Activated T-cell treated with anti-CD3 and anti-CD28 coated beads for 48 hours (primary cell): ENCODE measurements around the gene PTPRD.
"Not testable (repeated sequence)": the region's sequence is repeated elsewhere in the genome, so short reads cannot be mapped to it uniquely, and the experiment has no call there.

Experiments used
- DNase-seq: peaks from one replicate; pipeline ENCODE4 v3.0.0-alpha.2; 2020; ENCODE audit warnings: low read depth

The PTPRD gene

DNA sequence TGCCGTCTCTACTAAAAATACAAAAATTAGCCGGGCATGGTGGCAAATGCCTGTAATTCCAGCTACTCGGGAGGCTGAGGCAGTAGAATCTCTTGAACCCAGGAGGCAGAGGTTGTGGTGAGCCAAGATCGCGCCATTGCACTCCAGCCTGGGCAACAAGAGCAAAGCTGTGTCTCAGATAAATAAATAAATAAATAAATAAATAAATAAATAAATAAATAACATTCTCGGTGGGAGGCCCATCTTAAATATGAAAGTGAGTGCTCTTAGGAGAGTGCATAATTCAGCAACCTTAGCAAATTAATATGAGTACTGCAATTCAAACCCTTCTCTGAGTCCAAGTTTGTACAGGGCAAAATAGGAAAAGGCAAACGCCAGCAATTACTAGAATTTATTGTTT lies 1302.1 kb downstream of the PTPRD start:
- not testable (repeated sequence) for DNase-seq

DNA sequence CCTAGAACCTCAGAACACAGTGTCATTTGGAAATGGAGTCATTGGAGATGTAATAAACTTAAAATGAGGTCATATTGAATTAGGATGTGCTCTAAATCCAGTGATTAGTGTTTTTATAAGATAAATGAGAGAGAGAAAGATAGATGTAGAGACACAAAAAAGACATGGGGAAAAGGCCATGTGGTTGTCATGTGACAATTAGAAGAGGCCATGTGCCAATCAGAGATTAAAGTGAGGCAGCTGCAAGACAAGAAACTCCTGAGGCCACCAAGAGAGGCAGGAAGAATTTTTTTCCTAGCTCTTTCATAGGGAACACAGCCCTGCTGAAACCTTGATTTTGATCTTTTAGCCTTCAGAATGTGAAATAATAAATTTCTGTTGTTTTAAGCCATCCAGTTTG lies 1307.2 kb downstream of the PTPRD start:
- DNase-seq: no peak

DNA sequence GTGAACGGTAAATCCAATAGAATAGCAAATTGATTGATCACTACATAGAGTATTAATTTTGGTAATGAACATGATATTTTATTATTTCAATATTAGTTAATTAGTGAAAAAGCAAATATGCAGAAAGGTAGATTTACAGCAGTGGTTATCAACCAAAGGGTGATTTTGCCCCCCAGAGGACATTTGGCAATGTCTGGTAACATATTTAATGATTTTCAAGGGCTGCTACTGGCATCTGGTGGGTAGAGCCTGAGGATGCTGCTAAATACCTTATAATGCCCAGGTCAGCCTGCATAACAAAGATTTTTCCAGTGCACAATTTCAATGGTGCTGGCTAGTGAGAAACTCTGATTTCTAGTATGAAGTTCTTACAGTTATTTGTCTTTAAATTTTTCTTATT lies 1313.7 kb downstream of the PTPRD start:
- DNase-seq: no peak

DNA sequence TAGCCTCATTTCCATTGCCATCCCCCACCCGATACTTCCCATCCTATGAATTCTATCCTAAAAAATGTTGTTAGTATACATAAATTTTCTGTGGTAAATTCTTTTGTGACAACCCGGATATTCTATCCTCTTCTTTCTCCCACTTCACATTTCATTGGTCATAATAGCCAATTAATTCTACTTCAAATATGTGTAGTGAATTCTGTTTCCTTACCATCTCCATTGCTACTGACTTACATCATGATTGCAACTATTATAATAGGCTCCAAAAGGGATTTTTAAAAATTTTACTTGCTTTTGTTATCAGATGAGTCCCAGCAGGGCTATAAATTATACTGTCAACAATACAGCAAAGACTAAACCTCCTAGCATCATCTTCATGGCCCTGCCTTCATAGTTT lies 1326.8 kb downstream of the PTPRD start:
- no peak for DNase-seq

DNA sequence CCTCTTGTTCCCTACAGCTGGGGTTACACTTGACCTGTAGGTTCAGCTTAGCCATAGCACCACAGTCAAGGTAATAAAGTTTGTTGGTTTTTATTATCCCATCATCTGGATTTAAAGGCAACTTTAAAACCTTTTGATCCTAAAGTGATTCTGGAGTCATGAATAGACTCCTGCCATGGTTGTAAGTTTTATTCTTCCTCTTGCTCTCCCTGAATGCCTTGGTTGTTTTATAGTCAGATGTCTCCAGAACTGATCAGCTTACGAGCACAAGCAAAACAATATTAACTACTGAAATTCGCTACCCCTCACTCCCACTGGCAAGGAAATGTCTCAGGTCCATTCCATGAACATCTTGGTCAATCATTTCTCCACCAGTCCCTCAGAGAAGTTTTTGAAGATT lies 1328.6 kb downstream of the PTPRD start:
- no peak for DNase-seq

DNA sequence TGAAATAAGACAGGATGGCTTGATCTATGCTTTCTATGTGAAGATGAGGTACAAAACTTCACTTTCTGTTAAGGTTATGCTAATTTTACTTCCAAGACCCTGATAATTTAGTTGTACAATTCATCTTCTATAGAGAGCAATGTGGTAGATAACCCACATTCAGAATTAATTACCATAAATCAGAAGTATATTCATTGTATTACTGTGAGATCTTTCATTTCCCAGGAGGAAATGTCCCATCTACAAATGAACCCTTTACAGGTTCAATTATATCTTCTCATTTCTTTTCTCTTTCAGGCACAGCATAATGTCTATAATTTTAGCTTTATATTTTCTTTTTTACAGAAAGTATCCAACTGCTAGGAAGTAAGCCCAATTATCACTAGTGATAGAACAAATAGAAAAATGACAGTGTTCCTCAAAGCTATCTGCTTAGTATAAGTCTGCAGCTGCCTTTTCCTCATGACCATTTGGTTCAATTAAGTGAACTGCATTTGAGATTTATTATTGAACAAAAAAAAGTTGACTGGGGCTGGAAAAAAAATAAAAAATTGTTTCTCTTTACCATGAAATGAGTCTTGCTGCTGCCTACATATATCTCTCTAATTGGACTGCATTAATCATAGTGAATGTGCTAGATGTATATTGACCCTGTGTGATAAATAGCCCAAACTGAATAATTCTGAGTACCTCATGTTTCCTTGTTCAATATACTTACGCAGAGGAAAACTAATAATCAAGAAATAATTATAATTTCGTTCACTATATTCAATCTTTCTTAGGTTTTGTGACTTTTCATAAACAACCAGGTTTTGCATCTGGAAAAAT lies 1329.4 kb downstream of the PTPRD start:
- no peak for DNase-seq

DNA sequence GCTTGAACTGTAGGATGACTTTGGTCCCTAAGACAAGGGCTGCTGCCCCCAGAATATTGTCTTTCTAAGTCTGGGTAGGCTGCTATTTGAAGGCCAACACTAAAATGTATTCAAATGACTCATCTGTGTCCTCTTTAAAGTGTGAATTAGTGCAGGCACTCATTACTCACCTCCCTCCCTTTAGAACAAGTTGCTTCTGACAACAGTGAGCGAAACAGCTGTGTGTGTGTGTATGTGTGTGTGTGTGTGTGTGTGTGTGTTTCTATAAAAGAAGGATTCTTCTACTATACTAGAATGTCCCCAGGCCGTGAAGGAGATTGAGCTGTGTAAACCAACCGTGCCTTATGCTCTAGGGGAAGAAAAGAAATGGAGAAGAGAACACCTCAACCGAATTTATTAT lies 1337.2 kb downstream of the PTPRD start:
- DNase-seq: no peak

DNA sequence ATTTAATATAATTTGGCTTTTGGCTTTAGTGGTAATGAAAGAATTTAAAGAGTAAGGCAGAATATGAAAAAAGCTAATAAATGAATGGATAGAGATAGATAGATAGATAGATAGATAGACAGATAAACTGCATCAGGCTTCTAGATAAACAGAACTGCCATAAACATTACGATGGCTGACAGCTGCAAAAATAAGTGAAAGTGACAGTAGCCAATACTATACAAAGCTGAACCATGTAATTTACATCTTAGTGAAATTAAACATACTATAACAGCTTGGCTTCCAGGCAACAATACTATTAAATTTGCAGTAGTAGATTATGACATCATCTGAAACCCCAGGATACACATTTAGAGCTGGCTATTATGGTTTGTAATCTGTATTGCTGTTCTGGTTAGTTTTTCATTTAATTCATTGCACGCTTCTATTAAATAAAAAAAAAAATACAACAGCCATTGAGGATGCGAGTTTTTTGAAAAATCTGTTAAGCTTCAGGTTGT lies 1354.8 kb downstream of the PTPRD start:
- no peak for DNase-seq

DNA sequence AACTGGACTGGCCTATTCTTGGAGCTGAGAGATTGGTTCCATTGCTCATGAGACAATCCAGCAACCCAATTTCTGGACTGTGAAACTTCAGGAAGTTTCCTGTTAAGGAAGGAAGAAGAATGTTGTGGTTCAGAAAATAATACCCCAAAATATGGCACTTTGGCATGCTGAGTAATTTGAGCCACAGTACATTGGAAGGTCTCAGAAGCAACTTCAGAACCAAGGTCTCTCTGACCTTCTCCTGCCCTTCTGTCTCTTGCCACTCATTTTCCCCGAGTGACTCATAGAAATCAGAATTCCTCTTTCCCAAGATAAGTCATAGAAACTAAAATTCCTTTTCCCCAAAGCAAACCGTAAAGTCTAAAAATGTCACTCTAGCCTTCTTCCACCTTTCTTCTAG lies 1366.1 kb downstream of the PTPRD start:
- DNase-seq: no peak

DNA sequence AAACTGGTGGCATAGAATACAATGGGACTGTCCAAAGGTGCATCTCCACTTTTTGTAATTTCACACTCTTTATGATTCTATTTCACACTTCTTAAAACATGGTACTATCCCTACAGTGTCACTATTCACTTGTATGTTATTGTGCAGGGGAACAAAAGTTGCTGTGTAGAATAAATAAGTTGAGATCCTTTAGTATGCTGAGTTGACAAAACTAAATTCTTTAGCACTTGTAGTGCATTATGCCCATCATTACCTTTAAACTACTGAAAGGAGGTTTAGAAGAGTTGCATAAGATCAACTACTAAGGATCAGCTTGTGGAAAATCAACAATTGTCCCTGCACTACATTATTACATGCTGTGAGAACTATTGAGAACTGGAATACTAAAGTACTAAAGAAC lies 1380.9 kb downstream of the PTPRD start:
- DNase-seq: no peak

DNA sequence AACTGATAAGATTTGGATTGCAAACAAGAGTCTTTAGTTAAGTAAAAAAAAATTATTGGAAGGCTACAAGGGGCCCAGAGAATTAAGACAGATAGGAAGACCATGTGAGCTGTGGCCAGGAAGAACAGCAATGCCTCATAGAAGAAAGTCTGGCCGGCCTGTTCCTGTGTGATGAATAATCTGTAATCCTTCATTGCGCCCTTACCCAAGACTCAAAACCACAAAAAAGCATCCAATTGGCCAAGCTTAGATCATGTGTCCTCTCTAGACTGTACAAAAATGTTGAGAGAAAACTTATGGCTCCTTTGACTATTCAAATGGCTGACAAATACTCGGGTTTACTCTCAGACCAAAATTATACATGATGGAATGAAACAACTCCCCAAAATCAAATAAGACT lies 1383.5 kb downstream of the PTPRD start:
- DNase-seq: no peak

DNA sequence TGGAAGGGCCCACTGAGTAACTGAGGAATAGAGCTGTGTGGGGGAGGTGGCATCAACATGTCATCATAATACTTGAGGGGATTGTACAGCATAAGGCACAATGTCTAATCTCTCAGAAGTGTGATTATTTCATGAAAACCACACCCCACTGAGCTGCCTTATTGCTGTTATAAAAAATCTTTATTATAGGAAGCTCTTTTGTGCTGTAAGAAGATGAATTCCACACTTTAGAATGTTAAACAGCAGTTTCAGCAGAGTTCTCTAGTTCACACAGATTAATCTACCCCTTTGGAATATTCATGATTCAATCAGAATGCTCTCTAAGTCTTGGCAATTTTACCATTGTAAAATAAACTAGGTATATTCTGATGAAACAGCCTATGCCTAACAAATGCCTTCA lies 1389.6 kb downstream of the PTPRD start:
- DNase-seq: no peak

DNA sequence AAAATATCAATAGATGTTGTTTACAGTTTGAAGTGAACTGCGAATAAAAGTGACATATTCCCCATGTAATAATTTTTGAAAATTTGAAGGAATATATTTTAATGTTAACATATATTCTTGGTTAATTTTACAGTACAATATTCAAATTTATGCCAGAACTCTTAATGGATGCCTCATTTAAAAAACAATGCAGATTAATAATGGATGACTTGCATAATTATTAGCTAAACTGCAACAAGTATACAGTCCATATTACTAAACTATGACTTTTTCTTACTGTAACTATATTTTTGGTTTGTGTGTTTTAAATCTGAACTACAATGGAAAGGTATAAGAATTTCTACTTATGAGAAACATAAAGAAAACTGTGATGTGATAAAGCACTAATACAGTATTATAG lies 1390.1 kb downstream of the PTPRD start:
- no peak for DNase-seq

DNA sequence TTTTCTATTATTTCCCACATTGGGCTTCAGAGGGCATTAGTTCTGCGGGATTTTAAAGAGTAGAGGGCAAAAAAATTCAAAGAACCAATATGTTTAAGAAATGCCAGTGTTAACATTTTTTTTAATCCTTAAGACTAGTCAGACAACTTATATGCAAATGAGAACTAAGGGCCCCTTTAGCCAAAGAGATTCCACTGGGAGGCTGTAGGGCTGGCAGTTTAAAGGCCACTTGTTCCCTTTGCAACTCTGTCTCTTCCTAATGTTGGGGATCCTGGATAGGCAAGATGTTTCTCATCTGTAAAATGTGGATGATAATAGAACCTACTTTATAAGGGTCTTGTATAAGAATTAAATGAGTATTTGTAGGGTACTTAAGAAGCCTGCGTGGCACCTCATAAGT lies 1395.9 kb downstream of the PTPRD start:
- DNase-seq: no peak

DNA sequence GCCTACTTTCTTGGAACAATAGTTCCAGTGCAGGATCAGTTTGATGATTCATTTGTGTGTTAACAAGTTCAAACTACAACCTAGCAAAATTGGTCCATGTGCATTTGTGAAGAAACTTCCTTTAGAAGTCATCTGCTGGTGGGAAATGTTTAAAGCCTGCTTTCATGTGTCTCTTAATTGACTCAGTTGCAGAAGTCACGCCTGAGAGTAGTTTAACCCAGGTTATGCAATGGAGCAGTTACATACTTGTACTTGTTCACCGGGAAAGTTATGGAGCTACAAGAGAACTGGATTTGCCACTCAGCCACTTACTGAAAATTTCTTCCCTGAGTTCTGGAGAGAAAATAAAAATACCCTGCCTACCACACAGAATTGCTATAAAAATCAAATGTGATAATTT lies 1397.8 kb downstream of the PTPRD start:
- no peak for DNase-seq

DNA sequence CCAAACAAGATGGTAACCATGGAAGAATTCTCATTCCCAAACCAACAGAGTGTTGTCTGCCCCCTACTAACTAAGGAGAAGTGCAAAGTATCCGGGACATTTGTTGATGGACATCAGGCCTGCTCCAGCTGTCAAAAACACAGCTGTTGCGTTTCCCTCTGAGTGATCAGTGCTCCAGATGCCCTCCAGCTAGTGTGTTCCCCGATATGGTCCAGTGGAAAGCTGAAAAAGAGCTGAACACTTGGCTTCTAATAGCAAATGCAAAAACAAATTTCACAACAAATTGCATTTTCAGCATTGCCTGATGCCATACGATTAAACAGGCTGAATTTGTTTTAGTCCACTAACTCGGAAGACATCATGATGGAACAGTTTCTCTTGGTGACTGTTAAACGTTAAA lies 1398.7 kb downstream of the PTPRD start:
- no peak for DNase-seq

DNA sequence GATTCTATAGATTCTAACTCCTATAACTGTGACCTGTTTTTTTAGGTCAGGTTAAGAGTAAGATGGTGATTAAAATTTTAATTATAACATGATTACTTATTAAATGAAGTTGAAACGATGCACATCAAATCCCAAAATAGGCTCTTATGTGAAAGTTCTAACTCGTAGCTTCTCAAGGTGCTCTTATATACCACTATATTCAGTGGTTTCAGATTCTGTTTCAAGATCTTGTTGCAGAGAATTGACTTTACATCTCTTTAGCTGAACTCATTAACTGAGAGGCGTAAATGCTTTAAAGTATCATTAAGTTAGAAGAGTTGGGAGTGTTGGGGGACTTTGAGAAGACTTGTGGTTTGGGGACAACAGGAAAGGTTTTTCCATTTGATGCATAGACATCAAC lies 1399.8 kb downstream of the PTPRD start:
- no peak for DNase-seq

DNA sequence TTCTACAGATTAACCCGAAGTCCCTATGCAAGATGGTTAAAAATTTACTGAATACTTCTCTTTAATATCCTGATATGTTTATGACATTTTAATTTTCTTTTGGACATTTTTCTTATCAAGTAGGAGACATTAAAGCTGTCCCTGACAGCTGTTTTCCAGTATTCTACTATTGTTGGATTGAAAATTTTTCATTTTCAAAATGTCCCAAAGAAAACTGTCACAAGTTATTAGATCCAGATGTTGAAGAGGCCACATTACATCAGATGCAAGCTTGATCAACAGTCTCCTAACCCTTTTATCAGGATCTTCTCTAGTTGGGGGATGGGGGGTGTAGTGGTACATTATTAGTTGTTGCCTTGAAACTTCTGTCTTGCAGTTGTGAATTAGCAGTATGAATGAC lies 1410.5 kb downstream of the PTPRD start:
- no peak for DNase-seq

DNA sequence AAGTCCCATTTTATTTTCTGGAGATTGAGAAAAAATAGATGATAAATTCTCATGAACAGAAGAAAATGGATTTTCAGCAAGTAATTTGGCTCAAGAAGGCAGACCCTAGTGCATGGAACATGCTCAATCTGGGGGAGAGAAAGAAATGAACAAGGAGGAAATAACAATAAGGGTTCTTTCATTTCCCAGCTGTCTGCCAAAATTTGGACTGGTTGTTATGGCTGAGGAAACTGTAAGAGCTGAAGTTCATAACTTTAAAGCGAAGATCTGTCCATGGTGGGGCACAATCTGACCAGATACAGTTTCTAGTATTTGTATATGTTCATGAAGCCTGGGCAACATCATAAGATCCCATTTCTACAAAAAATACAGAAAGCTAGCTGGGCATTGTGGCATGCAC lies 1426.7 kb downstream of the PTPRD start:
- DNase-seq: no peak

DNA sequence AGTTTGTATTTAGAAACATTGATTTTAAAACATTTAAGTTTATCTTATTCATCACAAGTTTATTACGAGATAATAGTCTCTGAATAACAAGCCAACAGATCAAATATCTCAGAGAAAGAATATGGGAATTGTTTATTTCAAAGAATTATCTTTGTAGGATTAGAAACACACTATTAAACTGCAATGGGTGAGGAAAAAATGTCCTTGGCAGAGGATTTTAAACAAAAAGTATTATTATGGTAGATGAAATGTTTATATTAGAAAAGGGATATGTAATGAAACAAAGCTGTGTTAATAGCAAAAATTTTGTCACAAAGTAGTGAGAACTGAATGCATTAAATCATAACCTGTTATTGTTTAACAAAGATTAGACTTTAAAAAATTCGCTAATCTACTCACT lies 1430.4 kb downstream of the PTPRD start:
- no peak for DNase-seq

DNA sequence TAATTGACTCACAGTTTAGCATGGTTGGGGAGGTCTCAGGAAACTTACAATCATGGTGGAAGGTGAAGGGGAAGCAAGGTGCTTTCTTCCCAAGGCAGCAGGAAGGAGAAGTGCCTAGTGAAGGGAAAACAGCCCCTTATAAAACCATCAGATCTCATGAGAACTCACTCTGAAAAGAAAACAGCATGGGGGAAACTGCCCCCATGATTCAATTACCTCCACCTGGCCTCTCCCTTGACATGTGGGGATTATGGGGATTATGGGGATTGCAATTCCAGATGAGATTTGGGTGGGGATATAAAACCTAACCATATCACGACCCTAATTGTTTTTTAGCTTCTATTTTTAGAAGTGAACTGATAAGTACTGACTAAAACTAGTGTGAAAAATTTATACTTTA lies 1435.7 kb downstream of the PTPRD start:
- DNase-seq: no peak

DNA sequence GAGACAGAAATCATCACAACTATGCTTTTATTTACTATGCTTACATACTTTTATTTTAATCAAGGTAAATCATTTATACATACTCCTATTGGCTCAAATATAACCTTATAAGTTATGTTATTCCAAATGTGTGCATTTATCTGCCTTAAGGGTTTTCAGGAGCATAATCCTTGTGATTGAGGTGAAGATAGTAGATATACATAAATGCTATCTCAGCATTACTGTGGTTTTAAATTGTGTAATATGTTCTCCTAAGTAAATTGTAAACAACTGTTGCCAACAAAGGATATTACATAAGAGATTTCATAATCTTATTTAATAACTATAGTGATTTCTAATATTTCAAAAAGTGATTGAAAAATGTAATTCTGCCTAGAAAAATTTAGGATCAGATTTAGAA lies 1438.4 kb downstream of the PTPRD start:
- DNase-seq: no peak

DNA sequence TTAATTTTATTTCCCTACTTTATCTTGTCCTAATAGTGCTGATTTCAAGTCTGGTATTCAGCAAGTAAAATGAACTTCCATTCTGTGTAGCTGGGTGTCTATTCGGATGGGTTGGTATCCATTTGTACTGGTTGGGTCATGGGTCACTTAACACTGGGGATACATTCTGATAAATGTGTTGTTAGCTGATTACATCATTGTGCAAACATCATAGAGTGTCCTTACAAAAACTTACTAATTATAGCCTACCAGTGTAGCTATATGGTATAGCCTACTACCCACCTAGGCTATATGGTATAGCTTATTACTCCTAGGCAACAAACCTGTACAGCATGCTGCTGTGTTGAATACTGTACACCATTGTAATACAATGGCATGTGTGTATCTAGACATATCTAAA lies 1439.5 kb downstream of the PTPRD start:
- no peak for DNase-seq

DNA sequence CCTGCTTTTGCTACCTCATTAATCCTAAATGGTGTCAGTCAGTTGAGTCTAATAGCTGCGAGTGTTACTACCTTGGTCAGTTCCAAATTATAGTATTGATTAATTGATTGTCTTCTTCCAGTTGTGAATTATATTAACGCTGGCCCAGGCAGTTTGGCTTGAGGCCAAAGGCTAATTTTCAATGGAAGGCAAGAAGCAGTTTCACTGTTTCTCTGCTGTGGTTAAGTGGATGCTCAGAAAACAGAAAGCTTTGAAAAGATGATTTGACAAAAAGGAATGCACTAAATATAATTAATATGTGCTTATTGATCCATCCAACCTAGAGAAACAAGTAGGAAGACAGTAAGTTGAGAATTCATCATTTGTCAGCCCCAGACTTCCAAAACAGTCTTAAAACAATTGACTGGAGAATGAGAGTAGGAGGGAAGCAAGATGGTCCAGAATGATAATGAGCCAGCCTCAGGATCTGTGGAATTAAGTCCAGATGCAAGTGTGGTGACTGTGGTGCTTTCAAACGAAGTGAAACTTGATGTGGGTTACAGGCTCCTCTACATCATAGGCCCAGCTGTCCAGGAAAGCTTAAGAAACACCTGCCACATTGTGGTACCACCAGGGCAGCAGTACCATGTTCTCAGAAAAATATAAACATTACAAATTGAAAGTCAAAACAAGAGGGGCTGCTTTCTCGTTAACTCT lies 1442.2 kb downstream of the PTPRD start:
- DNase-seq: no peak
